ENCODE results near the gene APBA2.

Gene APBA2

DNA sequence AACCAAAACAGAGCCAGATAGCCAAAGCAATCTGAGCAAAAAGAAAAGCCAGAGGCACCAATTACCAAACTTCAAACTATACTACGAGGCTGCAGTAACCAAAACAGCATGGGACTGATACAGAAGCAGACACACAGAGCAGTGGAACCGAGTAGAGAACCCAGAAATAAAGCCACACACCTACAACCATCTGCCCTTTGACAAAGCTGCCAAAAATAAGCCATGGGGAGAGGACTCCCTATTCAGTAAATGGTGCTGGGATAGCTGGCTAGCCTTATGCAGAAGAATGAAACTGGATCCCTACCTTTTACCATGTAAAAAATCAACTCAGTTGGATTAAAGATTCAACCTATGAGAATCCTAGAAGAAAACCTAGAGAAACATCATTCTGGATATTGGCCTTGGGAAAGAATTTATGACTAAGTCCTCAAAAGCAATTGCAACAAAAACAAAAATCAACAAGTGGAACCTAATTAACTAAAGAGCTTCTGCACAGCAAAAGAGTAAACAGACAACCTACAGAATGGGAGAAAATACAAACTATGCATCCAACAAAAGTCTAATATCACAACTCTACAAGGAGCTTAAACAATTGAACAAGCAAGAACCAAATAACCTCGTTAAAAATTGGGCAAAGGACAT is 95.1 kb downstream of the APBA2 start:
- in situ Hi-C loops (cut with MboI; ENCODE audit: low sequenced_read_pairs): no loop called here

GRCh38 chr15:28981351-28981720 is 95.6 kb downstream of the APBA2 start:
- in situ Hi-C loops (cut with MboI; ENCODE audit: low sequenced_read_pairs): no loop called here

- in situ Hi-C loops (cut with MboI; ENCODE audit: low sequenced_read_pairs): no loop called here
Observed at GRCh38 chr15:28981921-28982320, 96.1 kb downstream of the APBA2 start.

- in situ Hi-C loops (cut with MboI; ENCODE audit: low sequenced_read_pairs): no loop called here
Observed at GRCh38 chr15:28982886-28983285, 97.1 kb downstream of the APBA2 start.

- in situ Hi-C loops (cut with MboI; ENCODE audit: low sequenced_read_pairs): no loop called here
Observed at GRCh38 chr15:28983432-28984311, 97.9 kb downstream of the APBA2 start.

DNA sequence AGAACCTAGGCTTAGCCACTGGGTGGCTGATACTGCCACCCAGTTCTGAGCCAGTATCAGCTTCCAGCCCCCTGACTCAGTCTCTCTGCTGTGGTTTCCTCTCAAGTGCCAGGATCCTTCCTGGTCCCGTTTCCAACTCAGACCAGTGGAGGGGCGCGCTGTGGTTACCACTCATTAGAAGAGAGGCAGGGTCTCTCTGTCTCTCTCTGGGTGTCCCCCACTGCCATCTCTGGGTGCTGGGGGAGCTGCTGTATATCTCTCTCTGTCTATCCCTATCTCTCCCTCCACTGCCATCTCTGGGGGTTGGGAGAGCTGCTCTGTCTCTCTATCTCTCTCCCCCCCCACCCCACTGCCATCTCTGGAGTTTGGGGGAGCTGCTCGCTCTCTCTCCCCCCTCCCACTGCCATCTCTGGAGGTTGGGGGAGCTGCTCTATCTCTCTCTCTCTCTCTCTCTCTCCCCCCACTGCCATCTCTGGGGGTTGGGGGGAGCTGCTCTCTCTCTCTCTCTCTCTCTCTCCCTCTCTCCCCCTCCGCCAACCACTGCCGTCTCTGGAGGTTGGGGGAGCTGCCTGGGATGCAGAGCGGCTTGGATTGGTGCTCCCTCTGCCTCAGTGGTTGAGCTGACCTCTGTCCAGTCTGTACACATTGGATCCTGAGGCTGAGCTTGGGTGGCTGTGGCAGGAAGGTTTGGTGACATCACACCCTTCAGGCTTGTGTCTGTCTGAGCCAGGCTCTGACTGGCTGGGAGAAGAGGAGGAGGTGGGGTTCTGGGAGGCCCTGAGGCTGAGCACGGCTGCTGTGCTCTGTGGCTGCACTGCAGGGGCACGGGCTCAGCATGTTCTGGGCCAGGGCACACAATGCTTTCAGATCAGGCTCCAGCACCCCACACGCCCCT is 98.9 kb downstream of the APBA2 start:
- in situ Hi-C loops (cut with MboI; ENCODE audit: low sequenced_read_pairs): no loop called here

DNA sequence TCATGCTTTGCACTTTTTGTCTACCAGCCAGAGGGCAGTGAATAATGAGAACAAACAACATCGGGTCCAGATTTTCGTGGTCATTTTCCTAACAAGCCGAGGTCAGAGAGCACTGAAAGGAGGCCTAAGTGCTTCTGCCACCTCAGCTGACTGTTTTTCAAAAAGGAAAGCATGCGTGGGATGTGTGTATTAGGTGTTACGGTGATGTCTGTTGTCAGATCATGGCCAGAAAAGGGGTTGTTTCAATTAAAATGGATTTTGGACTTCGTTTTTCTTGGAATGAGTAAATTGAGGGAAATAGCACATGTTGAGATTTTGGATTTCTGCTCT is 99.5 kb downstream of the APBA2 start:
- in situ Hi-C loops (cut with MboI; ENCODE audit: low sequenced_read_pairs): no loop called here

- in situ Hi-C loops (cut with MboI; ENCODE audit: low sequenced_read_pairs): no loop called here
Observed at GRCh38 chr15:28985691-28986090, 99.9 kb downstream of the APBA2 start.

- in situ Hi-C loops (cut with MboI; ENCODE audit: low sequenced_read_pairs): no loop called here
Observed at GRCh38 chr15:28986108-28986507, 100.3 kb downstream of the APBA2 start.

DNA sequence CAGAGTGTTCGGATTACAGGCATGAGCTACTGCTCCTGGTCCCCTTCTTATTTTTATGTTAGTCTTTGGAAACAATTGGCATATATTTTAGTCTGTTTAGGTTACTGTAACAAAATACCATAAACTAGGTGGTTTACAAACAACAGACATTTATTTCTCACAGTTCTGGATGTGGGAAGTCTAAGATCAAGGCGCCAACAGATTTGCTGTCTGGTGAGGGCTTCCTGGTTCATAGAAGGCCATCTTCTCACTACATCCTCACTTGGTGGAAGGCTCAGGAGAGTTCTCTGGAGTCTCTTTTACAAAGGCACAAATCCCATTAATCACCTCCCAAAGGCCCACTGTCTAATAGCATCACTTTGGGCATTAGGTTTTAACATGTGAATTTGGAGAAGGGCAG is 101.0 kb downstream of the APBA2 start:
- in situ Hi-C loops (cut with MboI; ENCODE audit: low sequenced_read_pairs): no loop called here

DNA sequence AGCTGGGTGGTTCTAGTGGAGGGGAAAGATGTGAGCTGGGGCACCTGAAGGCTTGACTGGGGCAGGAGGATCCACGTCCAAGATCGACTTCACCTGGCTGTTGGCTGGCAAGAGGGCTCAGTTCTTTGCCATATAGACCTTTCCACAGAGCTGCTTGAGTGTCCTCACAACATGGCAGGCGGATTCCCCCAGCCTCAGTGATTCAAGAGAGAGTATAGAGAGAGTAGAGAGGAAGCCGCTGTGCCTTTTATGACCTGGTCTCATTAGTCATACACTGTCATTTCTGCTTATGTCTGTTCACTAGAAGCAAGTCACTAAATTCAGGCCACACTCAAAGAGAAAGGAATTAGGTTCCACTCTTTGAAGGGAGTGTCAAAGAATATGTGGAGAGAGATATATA is 101.6 kb downstream of the APBA2 start:
- in situ Hi-C loops (cut with MboI; ENCODE audit: low sequenced_read_pairs): no loop called here

- in situ Hi-C loops (cut with MboI; ENCODE audit: low sequenced_read_pairs): no loop called here
Observed at GRCh38 chr15:28989239-28989830, 103.6 kb downstream of the APBA2 start.

GRCh38 chr15:28989896-28990295 is 104.1 kb downstream of the APBA2 start:
- in situ Hi-C loops (cut with MboI; ENCODE audit: low sequenced_read_pairs): no loop called here

DNA sequence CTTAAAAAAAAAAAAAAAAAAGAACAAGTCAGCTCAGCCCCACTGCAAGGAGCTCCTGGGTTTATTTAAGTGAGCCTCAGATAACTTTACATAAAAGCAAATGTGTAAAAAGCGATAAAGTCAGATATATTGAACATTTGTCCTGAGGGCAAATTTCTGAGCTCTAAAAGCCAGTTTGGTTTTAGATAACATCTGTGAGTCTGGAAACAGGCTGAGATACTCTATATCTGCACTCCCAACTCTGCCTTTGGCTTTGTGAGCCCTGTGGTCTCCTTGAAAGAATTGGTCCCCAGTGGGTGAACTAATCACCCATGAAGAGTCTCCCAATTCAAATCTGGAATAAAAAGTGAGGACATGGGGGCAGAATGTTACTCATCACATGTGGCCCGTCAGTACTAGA is 104.6 kb downstream of the APBA2 start:
- in situ Hi-C loops (cut with MboI; ENCODE audit: low sequenced_read_pairs): no loop called here

DNA sequence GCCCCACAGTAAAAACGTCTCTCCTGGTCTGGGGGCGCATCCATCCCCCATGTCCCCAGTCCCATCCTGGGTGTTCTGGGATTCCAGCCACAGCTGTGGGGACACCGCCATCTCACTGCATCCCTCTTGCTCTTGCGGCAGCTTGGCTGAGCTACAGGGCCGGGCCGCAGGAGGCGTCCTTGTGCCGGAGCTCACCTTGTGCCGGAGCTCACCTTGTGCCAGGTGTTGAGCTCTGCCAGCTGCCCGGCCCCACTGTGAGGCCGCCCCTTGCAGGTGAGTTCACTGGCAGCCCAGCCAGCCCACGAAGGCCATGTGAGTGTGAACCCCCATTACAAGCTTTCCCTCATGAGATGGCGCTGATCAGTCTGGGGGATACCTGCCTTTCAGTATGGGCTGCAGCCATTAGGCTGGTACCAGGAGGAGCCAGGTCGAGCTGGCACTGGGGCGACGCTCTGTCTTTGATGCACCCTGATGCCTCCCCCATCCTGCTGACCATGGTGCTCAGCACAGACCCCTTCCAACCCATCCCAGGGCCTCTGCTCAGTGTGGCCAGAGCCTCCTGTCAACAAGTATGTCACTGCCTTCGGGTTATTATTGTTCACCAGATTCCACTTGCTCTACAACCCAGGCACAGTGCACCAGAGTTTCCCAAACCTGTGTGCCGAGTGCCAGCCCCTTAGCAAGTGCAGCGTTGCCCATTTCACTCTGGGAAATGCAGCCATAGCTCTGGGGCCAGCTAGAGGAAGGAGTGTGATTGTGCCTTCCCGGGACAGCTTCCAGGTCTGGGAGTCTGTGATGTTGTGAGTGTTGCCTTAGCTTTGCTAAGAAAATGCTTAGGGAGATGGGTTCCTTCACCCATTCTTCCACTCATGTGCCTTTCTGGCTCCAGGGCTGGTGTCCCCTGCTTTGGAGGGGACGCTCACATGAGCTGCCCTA is 105.7 kb downstream of the APBA2 start:
- in situ Hi-C loops (cut with MboI; ENCODE audit: low sequenced_read_pairs): no loop called here

GRCh38 chr15:28992336-28992864 is 106.6 kb downstream of the APBA2 start:
- in situ Hi-C loops (cut with MboI; ENCODE audit: low sequenced_read_pairs): no loop called here

- in situ Hi-C loops (cut with MboI; ENCODE audit: low sequenced_read_pairs): no loop called here
Observed at GRCh38 chr15:28993051-28993719, 107.4 kb downstream of the APBA2 start.

DNA sequence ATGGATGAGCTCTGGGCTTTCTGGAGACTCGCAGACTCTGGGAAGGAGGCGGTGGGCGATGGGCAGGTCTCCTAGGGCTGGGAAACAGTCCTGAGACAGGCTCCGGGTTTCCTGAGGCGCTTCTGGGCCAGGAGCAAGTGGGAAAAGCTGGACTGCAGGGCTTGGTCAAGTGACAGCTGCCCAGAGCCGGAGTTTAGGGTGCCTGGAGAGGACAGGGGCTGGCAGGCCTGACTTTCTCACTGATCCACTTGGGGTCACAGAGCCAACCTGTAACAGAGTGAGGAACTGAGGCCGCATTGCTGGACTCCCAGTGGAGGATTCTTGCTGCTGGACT is 107.9 kb downstream of the APBA2 start:
- in situ Hi-C loops (cut with MboI; ENCODE audit: low sequenced_read_pairs): no loop called here

- in situ Hi-C loops (cut with MboI; ENCODE audit: low sequenced_read_pairs): no loop called here
Observed at GRCh38 chr15:28994142-28994830, 108.5 kb downstream of the APBA2 start.
